Measurements from ENCODE around the gene HNF4A.

DNA sequence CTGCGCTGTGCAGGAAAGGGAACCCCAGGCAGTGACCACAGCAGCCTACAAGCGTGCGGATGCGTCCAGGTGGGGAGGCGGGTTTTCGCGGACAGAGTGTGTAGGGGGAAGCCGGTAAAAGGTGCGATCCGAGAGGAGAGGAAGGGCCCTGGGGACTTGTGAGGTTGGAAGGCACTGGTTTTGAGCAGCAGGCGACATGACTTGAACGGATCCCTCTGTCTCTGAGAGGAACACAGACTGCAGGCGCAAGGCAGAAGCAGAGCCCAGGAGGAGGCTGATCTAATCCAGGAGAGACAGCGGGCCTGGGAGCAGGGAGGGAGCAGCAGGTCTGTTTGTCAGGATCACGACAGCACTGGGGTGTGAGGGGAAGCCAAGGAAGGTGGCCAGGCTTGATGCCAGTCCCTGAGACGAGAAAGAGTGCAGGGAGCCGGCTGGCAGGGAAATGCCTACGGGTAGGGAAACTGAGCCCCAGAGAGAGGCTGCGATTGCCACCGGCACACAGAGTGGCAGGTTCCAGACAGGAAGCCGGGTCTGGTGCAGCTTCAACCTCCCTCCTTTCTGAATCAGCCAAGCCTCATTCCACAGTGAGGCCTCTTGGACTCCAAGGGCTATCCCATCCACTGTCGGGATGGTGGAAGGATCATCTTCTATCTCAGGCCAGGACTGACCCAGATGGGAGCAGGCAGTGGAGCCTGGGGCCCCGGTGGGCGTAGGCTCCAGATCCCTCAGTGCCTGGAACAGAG, 57.1 kb downstream of the HNF4A start:
- TF ChIP-seq POLR2A (IDR thresholded peaks at IDR 0.05) (no peak), CTCF (IDR thresholded peaks at IDR 0.05) (no peak), EP300 (IDR thresholded peaks at IDR 0.05) (no peak), POLR2AphosphoS5 (IDR thresholded peaks at IDR 0.05) (no peak)
